B cell (primary cell): ENCODE data around the gene ZBTB24. TPM values are rescaled to one million over a fixed set of nuclear protein-coding genes. Genes with fewer than 3 reads are reported as not detected.

Source experiments
- ATAC-seq: fragments of 200-7000 bp; cut with Tn5 transposase; one replicate; pipeline ENCODE4 v1.10.0; 2021; ENCODE audit warnings: low read depth, mild to moderate bottlenecking, moderate number of reproducible peaks, moderate library complexity
- CTCF ChIA-PET: fragments of 350-600 bp; sonication (Branson Sonifier 250); formaldehyde crosslinking; loops from one replicate; lab custom pipeline; 2021; ENCODE audit warnings: antibody characterized with exemption, inconsistent platforms; lab: Charles Lee
- POLR2A ChIA-PET: fragments of 350-600 bp; sonication (Branson Sonifier 250); formaldehyde crosslinking; loops from one replicate; lab custom pipeline; 2021; ENCODE audit warnings: antibody characterized with exemption; lab: Charles Lee
- DNase-seq: peaks from one replicate; pipeline ENCODE4 v3.0.0; 2013
- H2AFZ ChIP-seq: 2 replicates; pipeline ENCODE4 v1.6.1; 2012; ENCODE audit warnings: mild to moderate bottlenecking, low read depth, low read length; ENCODE audit not compliant: insufficient read depth, poor library complexity, severe bottlenecking
- H3K27ac ChIP-seq, 2 donors: 1 replicate in 1 of 2; 2 replicates in 1 of 2; pipeline ENCODE4 v1.5.1; 2012 to 2013; ENCODE audit warnings: low read length in 2 of 2, mild to moderate bottlenecking in 2 of 2, moderate library complexity in 1 of 2
- H3K27me3 ChIP-seq, 4 experiments: fragments of 200-600 bp in 1 of 4; sonication (generic) in 1 of 4; replicated peaks in 1 of 4; 1 replicate in 2 of 4; 2 replicates in 2 of 4; pipeline versions ENCODE4 v1.6.1 to v1.7.0; 2013 to 2016; ENCODE audit warnings: low read length in 3 of 4, mild to moderate bottlenecking in 2 of 4, mixed read lengths in 1 of 4, moderate library complexity in 1 of 4; ENCODE audit not compliant: insufficient read depth in 4 of 4, control insufficient read depth in 3 of 4; ENCODE audit errors: control extremely low read depth in 1 of 4
- H3K36me3 ChIP-seq, 2 experiments: replicated peaks in 1 of 2; 1 replicate in 1 of 2; 2 replicates in 1 of 2; pipeline versions ENCODE4 v1.6.1 to v1.7.1; 2013; ENCODE audit warnings: low read length in 1 of 2; ENCODE audit not compliant: insufficient read depth in 2 of 2, control insufficient read depth in 1 of 2; ENCODE audit errors: control extremely low read depth in 1 of 2, extremely low read depth in 1 of 2
- H3K4me1 ChIP-seq, 2 donors: fragments of 200-600 bp in 1 of 2; sonication (generic) in 1 of 2; 1 replicate in 1 of 2; 2 replicates in 1 of 2; pipeline versions ENCODE4 v1.5.1 to v1.6.1; 2013 to 2017; ENCODE audit warnings: low read length in 2 of 2; ENCODE audit not compliant: control insufficient read depth in 2 of 2, insufficient read depth in 2 of 2
- H3K4me2 ChIP-seq: replicated peaks from 2 replicates; pipeline ENCODE3; 2012; ENCODE audit warnings: mild to moderate bottlenecking, low read depth, low read length; ENCODE audit not compliant: poor library complexity, severe bottlenecking
- H3K4me3 ChIP-seq, 5 experiments: fragments of 200-600 bp in 1 of 5; sonication (generic) in 1 of 5; 1 replicate in 3 of 5; 2 replicates in 2 of 5; pipeline versions ENCODE4 v1.5.1 to v1.7.0; 2011 to 2016; ENCODE audit warnings: low read length in 4 of 5, mild to moderate bottlenecking in 4 of 5, low read depth in 2 of 5, control low read depth in 1 of 5, moderate library complexity in 1 of 5; ENCODE audit not compliant: insufficient read depth in 1 of 5; ENCODE audit errors: control extremely low read depth in 1 of 5, extremely low read depth in 1 of 5
- H3K79me2 ChIP-seq: fragments of 200-600 bp; sonication (generic); one replicate; pipeline ENCODE4 v1.6.0; 2016; ENCODE audit warnings: low read length; ENCODE audit not compliant: control insufficient read depth, insufficient read depth
- H3K9ac ChIP-seq: fragments of 200-600 bp; sonication (generic); 2 replicates; pipeline ENCODE4 v1.6.1; 2017; ENCODE audit warnings: mild to moderate bottlenecking, low read length, moderate library complexity
- H3K9me3 ChIP-seq, 3 donors: one replicate each; pipeline versions ENCODE4 v1.6.1 to v1.7.1; 2013; ENCODE audit warnings: low read length in 2 of 3; ENCODE audit not compliant: control insufficient read depth in 2 of 3, insufficient read depth in 1 of 3; ENCODE audit errors: control extremely low read depth in 1 of 3
- H4K20me1 ChIP-seq: 2 replicates; pipeline ENCODE4 v1.6.0; 2012; ENCODE audit warnings: mild to moderate bottlenecking, low read length; ENCODE audit not compliant: insufficient read depth, control insufficient read depth, poor library complexity, severe bottlenecking
- H3K27ac Mint-ChIP-seq: one replicate; pipeline ENCODE4 v1.8.0; 2021; ENCODE audit warnings: mixed read lengths
- H3K27me3 Mint-ChIP-seq: one replicate; pipeline ENCODE4 v1.8.0; 2021; ENCODE audit warnings: mixed read lengths
- H3K4me1 Mint-ChIP-seq: one replicate; pipeline ENCODE4 v1.8.0; 2021; ENCODE audit warnings: mixed read lengths
- H3K4me3 Mint-ChIP-seq: one replicate; pipeline ENCODE4 v1.8.0; 2021; ENCODE audit warnings: mixed read lengths
- H3K9me3 Mint-ChIP-seq: one replicate; pipeline ENCODE4 v1.8.0; 2022; ENCODE audit warnings: mixed read lengths; ENCODE audit not compliant: insufficient read depth
- EZH2 ChIP-seq: IDR thresholded peaks from 2 replicates; pipeline ENCODE4 v1.6.1; 2012; ENCODE audit warnings: borderline replicate concordance, low read depth, mild to moderate bottlenecking, moderate library complexity, low read length; ENCODE audit not compliant: insufficient read depth, poor library complexity, severe bottlenecking
- WGBS: methylation state at CpG from one replicate; pipeline ENCODE4 v1.1.5; 2013; ENCODE audit warnings: missing lambda C conversion rate; ENCODE audit not compliant: insufficient coverage; 5-methylcytosine and 5-hydroxymethylcytosine counted together
- intact Hi-C: fragments of 100-400 bp; cut with micrococcal nuclease; formaldehyde crosslinking; loops from one replicate; pipeline ENCODE4 v1.10.0; 2022
- polyA plus RNA-seq: library from polyadenylated mRNA; depleted of rRNA; stranded (reverse); fragments of >200 nt; gene quantifications from 2 replicates; pipeline ENCODE4 v1.2.3, GENCODE V29; 2012
- total RNA-seq, 2 donors: library from RNA; stranded (reverse); fragments of 120-200 nt in 1 of 2; gene quantifications; 1 replicate in 1 of 2; 2 replicates in 1 of 2; pipeline versions ENCODE4 v1.2.3 to v1.2.4, GENCODE V29; 2013 to 2022
- TF ChIP-seq, protein P1 (sequence below): fragments of 200-600 bp; IDR thresholded peaks from one replicate; pipeline ENCODE4 v1.8.0; 2022; ENCODE audit warnings: antibody characterized with exemption, mild to moderate bottlenecking

Gene ZBTB24
- total and polyA plus RNA-seq, 2 donors (not counting 1 experiment from before 2014, with no cell fraction given) = 10.6 to 31.4 TPM

DNA sequence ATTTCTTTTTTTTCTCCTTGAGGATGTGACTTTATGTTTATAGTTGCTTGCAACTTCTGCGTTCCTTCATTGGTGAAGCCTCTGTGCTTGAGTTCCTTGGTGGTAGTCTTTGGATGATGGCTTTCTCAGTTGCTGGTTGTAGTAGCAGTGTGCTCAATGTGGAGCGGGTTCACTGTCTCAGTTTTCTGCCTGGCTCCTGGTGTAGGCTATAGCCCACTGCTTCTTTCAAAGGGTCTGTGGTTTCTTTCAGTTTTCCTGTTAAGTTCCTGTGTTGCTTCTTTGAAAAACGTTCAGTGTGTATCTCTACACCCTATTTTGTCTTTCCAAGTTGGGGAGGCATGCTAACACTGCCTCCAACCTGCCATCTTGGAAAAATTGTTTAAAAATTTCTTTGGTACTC is 33.9 kb upstream of the ZBTB24 start:
- H3K9me3 Mint-ChIP-seq = peaks cover 2% of the 10 kb centered on the region
- ChIA-PET POLR2A (no interaction called here), CTCF (no interaction called here)
- intact Hi-C loops = no loop called here
- TF ChIP-seq, protein P1, sequence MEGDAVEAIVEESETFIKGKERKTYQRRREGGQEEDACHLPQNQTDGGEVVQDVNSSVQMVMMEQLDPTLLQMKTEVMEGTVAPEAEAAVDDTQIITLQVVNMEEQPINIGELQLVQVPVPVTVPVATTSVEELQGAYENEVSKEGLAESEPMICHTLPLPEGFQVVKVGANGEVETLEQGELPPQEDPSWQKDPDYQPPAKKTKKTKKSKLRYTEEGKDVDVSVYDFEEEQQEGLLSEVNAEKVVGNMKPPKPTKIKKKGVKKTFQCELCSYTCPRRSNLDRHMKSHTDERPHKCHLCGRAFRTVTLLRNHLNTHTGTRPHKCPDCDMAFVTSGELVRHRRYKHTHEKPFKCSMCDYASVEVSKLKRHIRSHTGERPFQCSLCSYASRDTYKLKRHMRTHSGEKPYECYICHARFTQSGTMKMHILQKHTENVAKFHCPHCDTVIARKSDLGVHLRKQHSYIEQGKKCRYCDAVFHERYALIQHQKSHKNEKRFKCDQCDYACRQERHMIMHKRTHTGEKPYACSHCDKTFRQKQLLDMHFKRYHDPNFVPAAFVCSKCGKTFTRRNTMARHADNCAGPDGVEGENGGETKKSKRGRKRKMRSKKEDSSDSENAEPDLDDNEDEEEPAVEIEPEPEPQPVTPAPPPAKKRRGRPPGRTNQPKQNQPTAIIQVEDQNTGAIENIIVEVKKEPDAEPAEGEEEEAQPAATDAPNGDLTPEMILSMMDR = no peak
- H3K4me2 ChIP-seq = no peak overlapping the region
- no peak overlapping the region for H3K9ac ChIP-seq
- H3K36me3 ChIP-seq = no peaks in the 10 kb centered on the region
- H3K79me2 ChIP-seq = no peaks in the 10 kb centered on the region
- H3K4me3 ChIP-seq = no peak overlapping the region
- peaks cover 14% of the 10 kb centered on the region for H3K4me1 Mint-ChIP-seq
- 6% methylated on average over 2 of the region's 3 CpGs for WGBS
- DNase-seq = no peak
- no peak overlapping the region for H2AFZ ChIP-seq
- H3K27me3 ChIP-seq = no peaks in the 10 kb centered on the region
- no peak overlapping the region for H3K27ac ChIP-seq
- H3K9me3 ChIP-seq = no peaks in the 10 kb centered on the region
- H4K20me1 ChIP-seq = no peaks in the 10 kb centered on the region
- no peak overlapping the region for H3K27ac Mint-ChIP-seq
- peaks cover 6 to 9% of the 10 kb centered on the region in 2 donors for H3K4me1 ChIP-seq
- no peaks in the 10 kb centered on the region for H3K27me3 Mint-ChIP-seq
- ATAC-seq = no peak
- H3K4me3 Mint-ChIP-seq = no peak overlapping the region

GRCh38 chr6:109515781-109516409 is 32.9 kb upstream of the ZBTB24 start:
- DNase-seq (no peak), ATAC-seq (no peak)
- TF ChIP-seq, protein P1 = no peak
- no peak for TF ChIP-seq EZH2
- ChIA-PET POLR2A (no interaction called here), CTCF (interaction anchor here (1.0 to 1.4 kb wide), 3 partner anchors 12 to 523 kb away, joined by 4 to 6 read pairs (median 4); no protein-coding TSS in a partner anchor)
- peak overlapping the region; percentile 57 for H3K4me3 Mint-ChIP-seq
- 80% methylated on average over 1 of the region's 6 CpGs for WGBS
- Histone ChIP-seq H3K27ac (no peak overlapping the region), H3K9ac (peak overlapping the region; percentile 50), H2AFZ (peak overlapping the region; percentile 55), H3K4me2 (peak overlapping the region; percentile 63), H3K79me2 (no peaks in the 10 kb centered on the region), H3K4me1 (peaks cover 6 to 9% of the 10 kb centered on the region in 2 donors), H3K4me3 (peak overlapping the region in 4 of 5 experiments; percentile 4 to 46 (median 42)), H4K20me1 (no peaks in the 10 kb centered on the region), H3K36me3 (no peaks in the 10 kb centered on the region), H3K27me3 (no peaks in the 10 kb centered on the region), H3K9me3 (no peaks in the 10 kb centered on the region)
- peaks cover 2% of the 10 kb centered on the region for H3K9me3 Mint-ChIP-seq
- H3K4me1 Mint-ChIP-seq = peaks cover 14% of the 10 kb centered on the region
- intact Hi-C loops = no loop called here
- no peaks in the 10 kb centered on the region for H3K27me3 Mint-ChIP-seq
- H3K27ac Mint-ChIP-seq = no peak overlapping the region
